Measurements from ENCODE around the gene ZW10. TPM values are rescaled to one million over a fixed set of nuclear protein-coding genes. Genes with fewer than 3 reads are reported as not detected.
"Not testable (repeated sequence)": the region's sequence is repeated elsewhere in the genome, so short reads cannot be mapped to it uniquely, and the experiment has no call there.

ZW10 gene
- total RNA-seq, 2 donors from 2014 or later = 9.6 to 10.5 TPM

DNA sequence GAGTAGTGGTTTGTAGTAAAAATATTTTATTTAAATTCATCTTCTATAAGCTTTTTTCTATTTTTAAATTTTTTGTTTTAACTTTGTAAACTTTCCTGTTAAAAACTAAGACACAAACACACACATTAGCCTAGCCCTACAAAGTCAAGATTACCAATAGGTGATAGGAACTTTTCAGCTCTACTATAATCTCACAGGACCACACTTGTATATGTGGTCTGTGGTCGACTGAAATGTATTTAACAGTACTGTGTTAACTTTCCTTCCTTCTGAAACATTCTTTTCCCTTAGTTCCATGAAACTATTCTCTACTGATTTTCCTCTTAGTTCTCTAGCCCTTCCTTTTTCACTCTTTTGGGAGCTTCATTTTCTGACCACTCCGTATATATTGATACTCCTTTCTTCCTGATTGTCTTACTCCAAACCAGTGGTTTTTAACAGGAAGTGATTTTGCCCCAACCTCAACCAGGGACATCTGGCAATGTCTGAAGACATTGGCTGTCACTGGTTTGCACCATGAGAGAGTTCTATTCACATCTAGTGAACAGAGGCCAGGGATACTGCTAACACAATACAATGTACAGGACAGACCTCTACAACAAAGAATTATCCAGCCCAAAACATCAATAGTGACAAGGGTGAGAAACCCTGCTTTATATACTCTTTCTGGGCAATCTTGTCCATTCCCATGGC, 8.8 kb downstream of the ZW10 start:
- intact Hi-C loops (cut with DNase I) = no loop called here
- no peak for DNase-seq (ENCODE audit: low spot score)

- intact Hi-C loops (cut with DNase I); DNase-seq (ENCODE audit: low spot score): not testable (repeated sequence)
Observed at GRCh38 chr11:113763040-113763439, 10.5 kb downstream of the ZW10 start.

- intact Hi-C loops (cut with DNase I) = no loop called here
- no peak for DNase-seq (ENCODE audit: low spot score)
Observed at GRCh38 chr11:113760241-113760640, 13.3 kb downstream of the ZW10 start.

DNA sequence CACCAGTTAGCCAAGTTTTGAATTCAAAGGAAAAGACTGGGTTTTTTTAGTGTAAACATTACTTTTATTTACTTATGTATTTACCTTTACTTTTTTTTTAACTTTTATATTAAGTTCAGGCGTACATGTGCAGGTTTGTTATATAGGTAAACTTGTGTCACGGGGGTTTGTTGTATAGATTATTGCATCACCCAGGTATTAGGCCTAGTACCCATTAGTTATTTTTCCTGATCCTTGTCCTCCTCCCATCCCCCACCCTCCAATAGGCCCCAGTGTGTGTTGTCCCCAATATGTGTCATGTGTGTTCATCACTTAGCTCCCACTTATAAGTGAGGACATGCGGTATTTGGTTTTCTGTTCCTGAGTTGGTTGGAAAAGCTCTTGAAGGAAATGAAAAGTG, 20.6 kb downstream of the ZW10 start:
- intact Hi-C loops (cut with DNase I) = no loop called here
- DNase-seq (ENCODE audit: low spot score) = no peak

GRCh38 chr11:113736323-113736722, 37.2 kb downstream of the ZW10 start:
- intact Hi-C loops (cut with DNase I) = no loop called here
- DNase-seq (ENCODE audit: low spot score) = no peak

GRCh38 chr11:113732092-113732491, 41.4 kb downstream of the ZW10 start:
- intact Hi-C loops (cut with DNase I) = loop anchor here in 1 of 2 donors (5.0 kb wide), 1 partner anchor 425 kb away; no protein-coding TSS in a partner anchor
- DNase-seq (ENCODE audit: low spot score) = no peak

DNA sequence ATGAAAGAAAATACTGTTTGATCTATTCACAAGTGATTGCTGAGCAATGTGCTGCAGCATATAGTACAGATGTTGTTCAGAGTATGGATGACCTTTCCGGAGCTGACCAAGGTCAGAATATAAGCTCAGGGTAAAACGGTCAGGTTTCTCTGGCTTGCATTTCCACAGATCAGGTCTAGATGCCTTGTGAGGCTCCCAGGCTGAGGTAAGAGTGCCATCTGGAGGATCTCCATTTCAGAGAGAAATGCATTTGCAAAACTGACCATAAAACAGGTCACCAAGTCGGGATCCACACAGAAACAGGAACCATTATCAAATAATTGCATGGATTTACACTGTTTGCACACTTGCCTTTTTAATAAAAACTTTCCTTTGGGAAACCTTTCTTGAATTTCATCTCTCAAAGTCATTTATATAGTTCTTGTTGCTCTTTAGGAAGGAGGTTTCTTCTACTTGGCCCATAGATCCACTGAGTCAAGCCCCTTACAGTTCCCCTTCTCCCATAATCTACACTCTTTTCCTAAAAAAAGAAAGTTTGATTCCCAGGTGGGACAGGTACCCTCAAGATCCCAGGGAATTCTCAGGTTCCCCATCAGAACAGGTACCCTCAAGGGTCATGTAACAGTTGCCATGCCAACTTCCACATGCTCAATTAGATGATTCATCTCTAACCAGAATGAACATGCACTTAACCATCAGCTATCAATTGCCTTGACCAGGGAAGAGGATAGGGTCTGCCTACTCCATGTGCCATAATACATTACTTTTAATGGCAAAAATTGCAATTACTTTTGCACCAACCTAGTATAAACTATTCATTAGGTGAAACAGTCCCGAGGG, 42.4 kb downstream of the ZW10 start:
- intact Hi-C loops (cut with DNase I) = loop anchor here in 1 of 2 donors (5.0 kb wide), 1 partner anchor 424 kb away; no protein-coding TSS in a partner anchor
- no peak for DNase-seq (ENCODE audit: low spot score)

- no peak for DNase-seq (ENCODE audit: low spot score)
- intact Hi-C loops (cut with DNase I) = no loop called here
Observed at GRCh38 chr11:113729456-113729855, 44.0 kb downstream of the ZW10 start.

- intact Hi-C loops (cut with DNase I) = no loop called here
- DNase-seq (ENCODE audit: low spot score) = no peak
Observed at GRCh38 chr11:113728814-113729213, 44.7 kb downstream of the ZW10 start.

GRCh38 chr11:113725913-113726312, 47.6 kb downstream of the ZW10 start:
- intact Hi-C loops (cut with DNase I) = loop anchor here in 1 of 2 donors (2.0 kb wide), 1 partner anchor 415 kb away; no protein-coding TSS in a partner anchor
- no peak for DNase-seq (ENCODE audit: low spot score)

DNA sequence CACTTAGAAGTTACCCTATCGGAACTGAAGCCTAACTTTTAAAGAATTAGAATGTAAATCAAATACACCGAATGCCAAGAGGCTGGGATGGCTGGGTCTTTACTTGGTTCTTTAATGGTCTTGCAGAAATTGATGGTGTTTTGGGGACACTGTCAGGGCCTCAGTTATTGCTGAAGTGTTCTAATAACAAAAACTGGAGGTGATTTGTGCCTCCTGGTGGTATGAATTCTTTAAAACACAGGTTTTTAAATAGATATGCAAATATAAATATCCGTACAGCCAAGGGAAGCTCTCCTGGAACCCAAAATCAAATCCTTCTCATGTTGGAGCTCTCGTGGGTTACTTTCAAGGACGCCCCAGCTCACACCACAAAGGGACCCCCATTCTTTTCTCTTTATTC, 48.1 kb downstream of the ZW10 start:
- intact Hi-C loops (cut with DNase I) = no loop called here
- DNase-seq (ENCODE audit: low spot score) = no peak

DNA sequence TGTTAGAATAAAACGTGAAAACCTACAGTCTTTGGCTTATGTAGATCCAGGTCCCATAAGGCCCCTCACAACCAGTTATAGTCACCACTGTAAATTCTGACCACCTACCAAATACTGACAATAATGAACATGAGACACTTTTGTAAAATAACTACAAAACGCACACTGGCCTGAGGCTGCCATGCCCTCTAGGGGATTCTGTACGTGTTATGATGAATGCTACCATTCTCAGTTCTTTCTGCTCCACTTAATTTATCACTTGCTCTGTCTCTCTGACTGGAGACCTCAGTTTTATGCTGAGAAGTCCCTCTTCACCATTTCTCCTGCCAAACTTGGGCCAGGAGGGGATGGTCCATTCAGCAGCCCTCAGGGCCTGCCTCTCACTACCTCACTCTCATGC, 48.7 kb downstream of the ZW10 start:
- intact Hi-C loops (cut with DNase I) = no loop called here

DNA sequence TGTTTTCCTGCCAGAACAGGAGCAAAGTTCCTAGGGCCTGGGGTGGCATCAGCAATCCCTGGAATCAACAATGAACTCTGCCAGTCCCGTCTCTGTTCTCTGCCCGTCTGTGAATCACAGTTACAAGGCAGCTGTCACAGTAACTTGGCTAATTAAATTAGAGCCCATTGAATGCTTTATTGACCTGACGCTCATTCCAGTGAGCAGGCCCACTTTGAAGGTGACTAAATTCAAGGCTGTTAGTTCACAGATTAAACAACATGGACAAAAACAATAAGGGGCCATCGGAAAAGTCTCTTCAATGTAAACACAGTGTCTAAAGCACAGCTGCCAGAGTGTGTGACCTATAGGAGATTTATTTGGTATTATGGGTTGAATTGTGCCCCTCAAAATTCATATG, 49.7 kb downstream of the ZW10 start:
- no peak for DNase-seq (ENCODE audit: low spot score)
- intact Hi-C loops (cut with DNase I) = no loop called here

More for the DNA sequence above, 48.7 kb downstream of the ZW10 start:
- no peak for DNase-seq (ENCODE audit: low spot score)

GRCh38 chr11:113722934-113723333, 50.6 kb downstream of the ZW10 start:
- intact Hi-C loops (cut with DNase I) = no loop called here

GRCh38 chr11:113722221-113722620, 51.3 kb downstream of the ZW10 start:
- intact Hi-C loops (cut with DNase I) = no loop called here
- DNase-seq (ENCODE audit: low spot score) = no peak

More at GRCh38 chr11:113722934-113723333, 50.6 kb downstream of the ZW10 start:
- no peak for DNase-seq (ENCODE audit: low spot score)

DNA sequence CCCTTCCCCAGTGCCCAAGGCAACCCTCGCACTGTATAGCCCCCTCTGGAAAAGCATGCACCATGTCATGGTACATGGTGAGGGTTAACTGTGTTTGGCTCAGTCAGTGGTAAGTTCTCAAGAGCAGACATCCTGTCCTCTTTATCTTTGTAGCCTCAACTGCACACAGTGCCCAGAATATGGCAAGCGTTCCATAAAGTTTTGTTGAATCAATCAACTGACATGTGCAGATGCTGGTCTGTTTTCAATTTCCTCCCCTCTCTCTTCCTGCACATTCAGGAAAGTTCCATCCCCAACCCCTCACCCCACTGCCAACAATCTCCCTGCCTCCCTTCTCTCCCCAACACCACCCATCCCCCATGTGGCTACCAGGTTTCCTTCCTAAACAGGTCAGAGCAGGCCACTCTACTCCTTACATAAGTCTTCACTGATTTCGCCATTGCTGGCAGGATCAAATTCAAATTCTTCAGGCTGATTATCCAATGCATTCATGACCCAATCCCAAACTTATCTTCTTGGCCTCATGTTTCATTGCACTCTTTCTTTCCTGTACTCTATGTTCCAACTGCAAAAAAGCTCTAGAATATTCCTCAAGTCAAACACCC, 51.9 kb downstream of the ZW10 start:
- intact Hi-C loops (cut with DNase I) = no loop called here
- DNase-seq (ENCODE audit: low spot score) = no peak

DNA sequence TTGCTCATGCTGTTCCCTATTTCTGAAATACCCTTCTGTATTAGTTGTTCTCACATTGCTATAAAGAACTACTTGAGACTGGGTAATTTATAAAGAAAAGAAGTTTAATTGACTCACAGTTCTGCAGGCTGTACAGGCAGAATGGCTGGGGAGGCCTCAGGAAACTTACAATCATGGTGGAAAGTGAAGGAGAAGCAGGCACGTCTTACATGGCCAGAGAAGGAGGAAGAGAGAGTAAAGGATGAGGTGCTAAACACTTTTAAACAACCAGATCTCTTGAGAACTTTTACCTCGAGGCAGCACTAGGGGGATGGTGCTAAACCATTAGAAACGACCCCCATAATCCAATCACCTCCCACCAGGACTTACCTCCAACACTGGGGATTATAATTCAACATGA, 53.0 kb downstream of the ZW10 start:
- DNase-seq (ENCODE audit: low spot score); intact Hi-C loops (cut with DNase I): not testable (repeated sequence)

- DNase-seq (ENCODE audit: low spot score) = no peak
- intact Hi-C loops (cut with DNase I) = no loop called here
Observed at GRCh38 chr11:113715882-113716625, 57.4 kb downstream of the ZW10 start.

- intact Hi-C loops (cut with DNase I) = no loop called here
- DNase-seq (ENCODE audit: low spot score) = no peak
Observed at GRCh38 chr11:113715273-113715672, 58.2 kb downstream of the ZW10 start.
